Vagina (tissue), 2 donors: Measurements from ENCODE around the gene SLC25A48.

Experiments used
- CTCF ChIP-seq, 3 experiments: fragments of 450-650 bp in 2 of 3; fragments of 200-600 bp in 1 of 3; sonication (generic) in 1 of 3; IDR thresholded peaks; one replicate each; pipeline ENCODE4 v1.5.1; 2017 to 2019; ENCODE audit warnings: antibody characterized with exemption in 3 of 3, mild to moderate bottlenecking in 2 of 3, moderate library complexity in 2 of 3
- POLR2A ChIP-seq, 2 donors: fragments of 450-650 bp; IDR thresholded peaks; one replicate each; pipeline ENCODE4 v1.6.1; 2017; ENCODE audit warnings: antibody characterized with exemption in 2 of 2, mild to moderate bottlenecking in 2 of 2, moderate library complexity in 2 of 2

DNA sequence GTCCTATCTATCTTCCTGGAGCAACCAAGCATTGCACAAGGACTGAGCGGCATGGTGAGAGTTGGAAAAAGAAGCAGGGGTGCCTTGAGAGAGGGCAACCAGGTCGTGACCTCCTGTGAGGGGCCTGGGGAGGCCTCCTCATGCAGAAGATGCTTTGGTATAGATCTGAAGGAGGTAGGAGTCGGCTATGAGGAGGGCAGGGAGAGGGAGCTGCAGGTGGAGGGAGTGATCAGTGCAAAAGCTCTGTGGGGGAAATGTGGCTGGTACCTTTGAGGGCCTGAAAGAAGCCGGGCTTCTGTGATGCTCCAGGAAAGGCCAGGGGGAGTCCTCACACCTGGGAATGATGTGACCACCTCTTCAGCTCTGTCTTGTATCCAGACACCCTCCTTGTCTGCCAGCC, 3.6 kb upstream of the SLC25A48 start:
- TF ChIP-seq POLR2A (IDR thresholded peaks at IDR 0.05) (no peak), CTCF (IDR thresholded peaks at IDR 0.05) (no peak)
